Neuron (in vitro differentiated cells): ENCODE data around the gene SLC26A1.

Experiments used
- H2AFZ ChIP-seq: one replicate; pipeline ENCODE4 v1.6.1; 2013; ENCODE audit warnings: low read depth, mild to moderate bottlenecking, inconsistent platforms, low read length, moderate library complexity
- H3K27me3 ChIP-seq: one replicate; pipeline ENCODE4 v1.6.1; 2013; ENCODE audit warnings: low read length; ENCODE audit not compliant: insufficient read depth
- H3K36me3 ChIP-seq: one replicate; pipeline ENCODE4 v1.6.1; 2013; ENCODE audit warnings: low read length; ENCODE audit not compliant: insufficient read depth
- H3K4me1 ChIP-seq: one replicate; pipeline ENCODE4 v1.6.1; 2013; ENCODE audit warnings: low read length; ENCODE audit not compliant: insufficient read depth
- H3K4me3 ChIP-seq: 2 replicates; pipeline ENCODE4 v1.5.1; 2013; ENCODE audit warnings: mild to moderate bottlenecking, low read length, moderate library complexity
- H3K9me3 ChIP-seq: one replicate; pipeline ENCODE4 v1.6.1; 2013; ENCODE audit warnings: low read length

Gene SLC26A1

DNA sequence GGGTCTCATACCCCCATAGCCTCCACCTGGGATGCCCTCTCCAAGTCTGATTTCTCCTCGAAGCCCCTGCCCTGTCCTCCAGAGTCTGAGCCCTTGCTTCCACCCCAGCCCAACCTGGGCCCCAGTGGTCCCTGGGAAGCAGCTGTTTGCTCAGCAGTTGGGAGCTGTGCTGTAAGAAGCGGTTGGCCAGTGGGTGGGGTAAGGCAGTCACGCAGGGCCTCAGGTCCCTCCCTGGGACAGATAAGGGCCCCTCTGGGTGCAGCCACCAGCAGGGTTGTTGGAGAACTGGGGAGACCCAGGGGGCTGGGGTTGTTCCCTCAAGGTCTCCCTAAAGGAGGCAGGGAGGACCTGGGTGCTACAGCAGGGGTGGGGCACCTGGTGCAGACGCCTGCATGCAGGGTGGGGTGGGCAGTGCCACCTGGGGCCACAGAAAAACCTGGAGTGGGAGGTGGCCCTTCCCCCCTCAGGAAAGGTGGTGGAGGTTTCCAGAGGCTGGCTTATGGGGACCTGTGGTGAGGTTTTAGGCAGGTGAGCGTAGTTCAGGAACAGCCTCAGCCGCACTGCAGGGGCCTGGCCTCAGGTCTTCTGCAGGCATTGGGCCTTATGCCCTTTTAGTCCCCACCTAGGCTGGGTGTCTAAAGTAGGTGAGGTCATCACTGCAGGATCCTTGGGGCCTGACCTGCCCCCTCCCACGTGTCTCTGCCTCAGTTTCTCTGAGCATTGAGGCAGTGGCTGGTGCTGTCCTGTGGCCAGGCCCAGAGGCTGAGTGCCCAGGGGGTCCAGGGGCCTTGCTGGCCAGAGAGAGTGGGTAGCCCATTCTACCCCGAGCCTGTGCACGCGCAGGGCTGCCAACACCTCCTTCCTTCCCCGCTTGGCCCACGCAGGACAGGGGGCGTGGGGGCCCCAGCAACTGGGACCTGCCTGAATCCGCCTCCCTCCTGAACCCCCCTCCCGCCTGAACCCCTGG lies 3.1 kb upstream of the SLC26A1 start:
- Histone ChIP-seq H3K36me3 (no peaks in the 10 kb centered on the region), H3K4me1 (peaks cover 19% of the 10 kb centered on the region), H2AFZ (no peak overlapping the region), H3K27me3 (peaks cover 47% of the 10 kb centered on the region), H3K9me3 (peaks cover 6% of the 10 kb centered on the region), H3K4me3 (no peak overlapping the region)

GRCh38 chr4:995311-996026 lies 2.3 kb upstream of the SLC26A1 start:
- Histone ChIP-seq H3K4me3 (no peak overlapping the region), H3K9me3 (no peaks in the 10 kb centered on the region), H3K27me3 (peaks cover 40% of the 10 kb centered on the region), H2AFZ (no peak overlapping the region), H3K36me3 (no peaks in the 10 kb centered on the region), H3K4me1 (peaks cover 19% of the 10 kb centered on the region)

DNA sequence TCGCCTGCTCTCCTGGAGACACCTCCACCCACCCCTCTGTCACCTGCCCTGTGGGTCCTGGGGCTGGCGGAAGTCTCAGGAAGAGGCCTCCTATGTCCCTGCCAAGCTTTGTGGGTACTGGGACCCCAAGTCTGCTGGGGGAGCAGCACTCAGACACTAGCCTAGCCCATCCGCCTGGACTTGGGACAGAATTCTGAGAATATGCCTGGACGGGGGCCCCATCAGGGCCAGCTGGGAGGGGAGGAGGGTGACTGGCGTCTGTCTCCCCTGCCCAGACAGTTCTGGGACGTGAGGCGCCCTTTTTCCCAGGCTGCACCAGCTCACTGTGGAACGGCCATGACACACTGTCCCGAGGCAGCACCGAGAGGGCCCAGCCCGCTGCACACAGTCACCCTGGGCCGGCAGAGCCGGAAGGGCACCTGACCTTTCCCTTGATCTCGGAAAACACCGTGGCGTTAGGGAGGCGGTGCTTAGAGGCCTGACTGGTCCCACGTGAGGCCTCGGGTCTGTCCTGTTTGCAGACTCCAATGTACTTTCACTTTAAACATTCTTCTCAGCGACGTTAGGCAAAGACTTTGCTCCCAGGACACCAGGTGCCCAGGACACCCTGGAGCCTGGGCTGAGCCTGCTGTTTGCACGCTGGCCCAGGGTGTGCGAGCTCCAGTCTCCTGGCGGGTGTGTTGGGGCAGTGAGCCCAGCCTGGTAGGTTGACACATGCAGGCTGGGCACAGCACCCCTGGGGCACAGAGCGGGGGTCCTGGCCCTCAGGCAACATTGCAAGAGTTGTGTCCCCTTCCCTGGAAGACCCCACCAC lies 700 bp downstream of the SLC26A1 start:
- H3K9me3 ChIP-seq = no peaks in the 10 kb centered on the region
- peaks cover 8% of the 10 kb centered on the region for H3K4me1 ChIP-seq
- no peaks in the 10 kb centered on the region for H3K36me3 ChIP-seq
- H3K27me3 ChIP-seq = peaks cover 17% of the 10 kb centered on the region
- H3K4me3 ChIP-seq = no peak overlapping the region
- no peak overlapping the region for H2AFZ ChIP-seq

GRCh38 chr4:991451-992296 lies 1.5 kb downstream of the SLC26A1 start:
- Histone ChIP-seq H3K36me3 (no peaks in the 10 kb centered on the region), H3K4me3 (no peak overlapping the region), H3K4me1 (peaks cover 8% of the 10 kb centered on the region), H3K27me3 (peaks cover 13% of the 10 kb centered on the region), H3K9me3 (no peaks in the 10 kb centered on the region), H2AFZ (no peak overlapping the region)

- Histone ChIP-seq H3K36me3 (no peaks in the 10 kb centered on the region), H3K9me3 (no peaks in the 10 kb centered on the region), H3K4me3 (no peak overlapping the region), H3K27me3 (peaks cover 13% of the 10 kb centered on the region), H3K4me1 (peaks cover 11% of the 10 kb centered on the region), H2AFZ (no peak overlapping the region)
These were observed 2.3 kb downstream of the SLC26A1 start for GRCh38 chr4:990746-991367.

GRCh38 chr4:989722-990471 lies 3.3 kb downstream of the SLC26A1 start:
- Histone ChIP-seq H3K4me1 (peaks cover 11% of the 10 kb centered on the region), H3K4me3 (no peak overlapping the region), H3K27me3 (peaks cover 16% of the 10 kb centered on the region), H2AFZ (no peak overlapping the region), H3K9me3 (no peaks in the 10 kb centered on the region), H3K36me3 (no peaks in the 10 kb centered on the region)

DNA sequence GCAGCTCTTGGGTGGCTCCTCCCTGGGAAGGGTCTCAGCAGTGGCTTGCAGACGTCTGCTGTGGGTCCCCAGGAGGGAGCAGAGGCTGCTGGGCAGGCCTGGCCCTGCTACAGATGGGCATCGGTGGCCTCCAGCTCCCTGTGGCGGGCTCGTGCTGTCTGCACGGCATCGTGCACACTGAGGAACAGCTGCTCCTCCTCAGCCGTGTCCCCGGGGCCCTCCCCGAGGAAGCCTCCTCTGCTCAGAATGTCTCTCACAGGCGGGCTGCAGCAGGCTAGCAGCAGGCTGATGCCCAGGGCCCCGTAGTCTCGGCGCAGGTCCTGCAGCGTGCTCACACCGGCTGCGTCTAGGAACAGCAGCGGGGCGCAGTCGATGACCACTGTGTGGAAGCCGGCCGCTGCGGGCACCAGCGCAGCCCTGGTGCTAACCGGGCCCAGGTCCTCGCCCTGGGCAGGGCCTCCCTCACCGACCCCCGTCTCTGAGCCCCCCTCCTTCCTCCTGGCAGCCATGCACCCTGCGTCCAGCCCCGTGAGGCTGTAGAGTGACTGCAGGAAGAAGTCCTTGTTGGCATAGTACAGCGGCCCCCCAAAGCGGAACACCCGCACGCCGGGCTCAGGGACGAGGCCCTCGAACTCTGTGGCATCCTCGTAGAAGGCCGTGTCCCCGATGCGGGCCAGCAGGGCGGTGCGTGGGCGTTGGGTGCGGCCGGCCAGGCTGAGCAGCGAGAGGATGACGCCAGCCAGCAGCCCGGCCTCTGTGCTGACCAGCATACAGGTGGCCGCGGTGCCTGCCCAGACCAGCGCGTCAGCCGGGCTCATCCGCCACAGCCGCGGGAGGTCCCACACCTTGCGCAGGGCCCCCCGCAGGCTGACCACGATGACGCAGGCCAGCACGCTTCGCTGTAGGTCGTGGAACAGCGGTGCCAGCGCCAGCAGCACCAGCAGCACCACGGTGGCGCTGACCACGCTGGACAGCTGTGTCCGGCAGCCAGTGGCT lies 4.2 kb downstream of the SLC26A1 start:
- H3K4me3 ChIP-seq = no peak overlapping the region
- H3K9me3 ChIP-seq = no peaks in the 10 kb centered on the region
- H3K27me3 ChIP-seq = peaks cover 23% of the 10 kb centered on the region
- H3K4me1 ChIP-seq = peaks cover 11% of the 10 kb centered on the region
- H3K36me3 ChIP-seq = no peaks in the 10 kb centered on the region
- no peak overlapping the region for H2AFZ ChIP-seq

- peaks cover 32% of the 10 kb centered on the region for H3K27me3 ChIP-seq
- H3K36me3 ChIP-seq = no peaks in the 10 kb centered on the region
- no peak overlapping the region for H2AFZ ChIP-seq
- no peaks in the 10 kb centered on the region for H3K9me3 ChIP-seq
- H3K4me1 ChIP-seq = peaks cover 9% of the 10 kb centered on the region
- no peak overlapping the region for H3K4me3 ChIP-seq
These were observed 5.3 kb downstream of the SLC26A1 start for GRCh38 chr4:987624-988513.

GRCh38 chr4:986879-987623 lies 6.2 kb downstream of the SLC26A1 start, which contains the start of gene IDUA:
Gene IDUA, plus strand, starts transcription at chr4:987044. Its CDS starts 41 bp downstream, at chr4:987085.
- no peaks in the 10 kb centered on the region for H3K9me3 ChIP-seq
- peaks cover 35% of the 10 kb centered on the region for H3K27me3 ChIP-seq
- peak within 1 kb of the TSS; percentile 47 for H3K4me3 ChIP-seq
- H3K36me3 ChIP-seq = no peaks in the 10 kb centered on the region
- peak within 1 kb of the TSS; percentile 53 for H2AFZ ChIP-seq
- H3K4me1 ChIP-seq = peaks cover 3% of the 10 kb centered on the region
